ENCODE results near the gene GRIN3B.

GRCh38 chr19:952049-952679 lies 48.1 kb upstream of the GRIN3B start:
- TF ChIP-seq POLR2A (IDR thresholded peaks at IDR 0.05; ENCODE audit: low read depth, low read length) (0 out of 2 replicates have a peak, but pooled peaks have one; percentile 23), POLR2AphosphoS5 (IDR thresholded peaks at IDR 0.05; ENCODE audit: low read depth, low read length) (no peak), TAF1 (IDR thresholded peaks at IDR 0.05; ENCODE audit: low read depth, low read length) (no peak), POU2F2 (IDR thresholded peaks at IDR 0.05; ENCODE audit: low read depth, low read length) (no peak), SPI1 (IDR thresholded peaks at IDR 0.05; ENCODE audit: low read depth, low read length) (no peak), PAX5 (IDR thresholded peaks at IDR 0.05; ENCODE audit: insufficient read depth, low read length, severe bottlenecking) (no peak)

Measured in GM12891 (cell line).